Activated CD4-positive, alpha-beta T cell treated with anti-CD3 and anti-CD28 coated beads for 4 hours (primary cell): Measurements from ENCODE around the gene WHRN.

Experiments
- DNase-seq, 2 donors: peaks; one replicate each; pipeline ENCODE4 v3.0.0-alpha.2; 2020

The WHRN gene

DNA sequence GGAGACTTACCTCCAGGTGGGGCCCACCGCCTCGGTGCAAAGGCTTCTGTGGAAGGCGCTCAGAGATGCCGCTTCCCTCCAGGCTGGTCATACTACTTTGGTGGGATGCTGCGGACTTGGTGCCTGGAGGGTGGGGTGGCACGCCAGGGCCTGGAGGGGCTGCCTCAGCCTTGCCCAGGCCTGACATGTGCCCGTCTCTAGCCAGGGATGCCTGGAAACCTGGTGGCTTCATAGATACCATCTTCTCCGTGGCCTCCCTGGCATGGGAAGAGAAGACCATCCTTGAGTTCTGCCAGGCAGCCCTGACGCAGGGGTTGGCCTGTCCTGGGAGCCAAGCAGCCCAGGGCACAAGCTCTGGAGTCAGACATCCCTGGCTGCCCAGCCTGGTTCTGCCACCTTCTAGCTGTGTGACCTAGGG lies 147.4 kb downstream of the WHRN start:
- no peak for DNase-seq

DNA sequence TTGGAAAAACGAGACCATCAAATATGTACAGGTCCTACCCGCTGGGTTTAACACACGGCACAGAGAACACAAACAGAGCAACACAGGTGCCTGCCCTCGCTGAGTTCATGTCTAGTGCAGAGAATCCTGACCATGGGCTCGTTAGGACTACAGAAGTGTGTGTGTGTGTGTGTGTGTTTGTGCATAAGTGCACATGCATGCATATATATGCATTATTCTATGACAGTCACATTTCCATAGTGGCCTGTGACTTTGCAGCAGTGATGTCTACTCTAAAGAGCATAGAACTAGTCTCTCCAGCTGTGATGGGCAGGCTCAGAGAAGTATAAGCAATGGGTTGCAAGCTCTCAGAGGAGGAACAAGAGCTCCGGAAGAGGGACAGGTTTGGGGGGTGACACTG lies 147.9 kb downstream of the WHRN start:
- DNase-seq = no peak

DNA sequence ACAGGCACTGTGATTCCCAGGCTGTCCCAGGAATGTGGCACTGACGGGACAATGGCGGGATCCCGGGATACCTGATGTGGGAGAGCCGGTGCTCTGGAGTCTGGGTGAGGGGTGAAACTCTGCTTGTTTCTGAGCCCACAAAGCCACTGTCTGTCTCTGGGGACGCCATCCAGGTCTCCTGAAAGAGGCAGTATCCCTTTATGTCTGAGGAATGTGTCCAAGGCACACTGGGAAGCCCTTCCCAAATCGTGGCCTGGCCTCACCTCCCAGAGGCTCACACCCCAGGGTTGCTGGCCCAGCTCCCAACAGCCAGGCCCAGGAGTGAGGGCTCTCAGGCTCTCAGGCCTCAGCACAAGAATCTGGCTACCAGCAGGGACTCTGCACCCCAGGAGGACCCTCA lies 148.5 kb downstream of the WHRN start:
- DNase-seq = no peak

DNA sequence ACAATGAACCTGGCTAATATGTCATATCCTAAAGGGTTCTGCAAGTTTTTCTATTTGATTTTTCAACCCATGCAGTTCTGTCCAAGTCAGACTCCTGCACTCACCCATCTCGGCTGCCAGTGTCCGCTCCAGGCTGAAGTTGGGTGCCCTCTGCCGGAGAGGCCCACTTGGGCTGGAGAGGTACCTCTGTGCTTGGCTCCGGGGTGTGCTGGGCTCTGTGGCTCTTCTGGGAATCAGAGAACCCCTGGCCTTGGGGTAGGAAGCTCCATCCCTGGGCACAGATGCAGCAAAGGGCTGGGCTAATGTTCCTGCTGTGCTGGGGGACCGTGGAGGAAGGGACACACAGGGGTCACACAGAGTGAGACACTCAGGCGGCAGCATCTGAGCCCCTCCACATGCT lies 149.5 kb downstream of the WHRN start:
- no peak for DNase-seq
